Peyer's patch (tissue), 4 donors: Measurements from ENCODE around the gene RIPK4.

Experiments
- CTCF ChIP-seq, 6 experiments: fragments of 450-650 bp in 4 of 6; fragments of 200-600 bp in 2 of 6; sonication (generic) in 1 of 6; IDR thresholded peaks; one replicate each; pipeline ENCODE4 v1.5.1; 2017 to 2019; ENCODE audit warnings: antibody characterized with exemption in 6 of 6, mild to moderate bottlenecking in 3 of 6, moderate library complexity in 1 of 6
- POLR2A ChIP-seq, 2 donors: fragments of 450-650 bp; IDR thresholded peaks; one replicate each; pipeline ENCODE4 v1.5.1; 2017; ENCODE audit warnings: antibody characterized with exemption in 2 of 2, mild to moderate bottlenecking in 2 of 2, moderate library complexity in 2 of 2

GRCh38 chr21:41719691-41720090, 47.2 kb downstream of the RIPK4 start:
- no peak for TF ChIP-seq CTCF (IDR thresholded peaks at IDR 0.05)
- TF ChIP-seq POLR2A (IDR thresholded peaks at IDR 0.05), result no peak
